Measurements from ENCODE around the gene COL21A1. TPM values are rescaled to one million over a fixed set of nuclear protein-coding genes. Genes with fewer than 3 reads are reported as not detected.

Gene COL21A1
- total RNA-seq, 1 experiment from 2014 or later, result 1.8 TPM

DNA sequence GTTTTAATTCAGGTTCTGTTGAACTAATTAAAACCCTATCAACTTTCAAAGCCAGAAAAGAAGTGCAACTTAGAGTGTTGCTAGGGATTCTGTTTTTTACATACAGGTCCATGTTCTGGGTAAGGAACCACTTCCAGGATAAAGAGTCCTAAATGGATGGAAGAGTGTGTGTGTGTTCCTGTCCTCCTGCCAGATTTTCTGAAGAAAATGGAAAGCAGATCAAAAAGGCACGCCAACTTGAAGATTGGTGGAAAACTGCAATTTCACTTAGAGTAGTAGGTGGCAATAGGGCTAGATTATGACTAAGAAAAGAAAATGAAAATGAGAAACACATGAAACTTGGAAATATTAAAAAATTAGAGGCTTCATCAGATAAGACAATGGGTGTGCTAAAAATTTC lies 85.3 kb downstream of the COL21A1 start:
- Mint-ChIP-seq H3K4me3 (no peak overlapping the region), H3K36me3 (ENCODE audit: insufficient read depth in 1 of 3, low read depth in 3 of 3) (no peaks in the 10 kb centered on the region), H3K27me3 (ENCODE audit: low read depth) (no peaks in the 10 kb centered on the region), H3K9me3 (no peaks in the 10 kb centered on the region), H3K4me1 (no peaks in the 10 kb centered on the region; a peak in 1 of 4 replicates), H3K27ac (no peak overlapping the region)
- H3T11ph ChIP-seq (ENCODE audit: low read length), result no peak overlapping the region
- H3K9me3 ChIP-seq (ENCODE audit: control insufficient read depth, low read depth, low read length), result no peaks in the 10 kb centered on the region
- no peak overlapping the region for H3K14ac ChIP-seq (ENCODE audit: insufficient read depth, low read length)
- no peaks in the 10 kb centered on the region for H3K79me1 ChIP-seq (ENCODE audit: insufficient read depth, low read depth, low read length, poor library complexity, severe bottlenecking)
- H3K27ac ChIP-seq (ENCODE audit: insufficient read length, low read depth, low read length), result no peak overlapping the region
- no peak overlapping the region for H3K23ac ChIP-seq (ENCODE audit: insufficient read length, low read depth, low read length)
- TF ChIP-seq, protein P1, sequence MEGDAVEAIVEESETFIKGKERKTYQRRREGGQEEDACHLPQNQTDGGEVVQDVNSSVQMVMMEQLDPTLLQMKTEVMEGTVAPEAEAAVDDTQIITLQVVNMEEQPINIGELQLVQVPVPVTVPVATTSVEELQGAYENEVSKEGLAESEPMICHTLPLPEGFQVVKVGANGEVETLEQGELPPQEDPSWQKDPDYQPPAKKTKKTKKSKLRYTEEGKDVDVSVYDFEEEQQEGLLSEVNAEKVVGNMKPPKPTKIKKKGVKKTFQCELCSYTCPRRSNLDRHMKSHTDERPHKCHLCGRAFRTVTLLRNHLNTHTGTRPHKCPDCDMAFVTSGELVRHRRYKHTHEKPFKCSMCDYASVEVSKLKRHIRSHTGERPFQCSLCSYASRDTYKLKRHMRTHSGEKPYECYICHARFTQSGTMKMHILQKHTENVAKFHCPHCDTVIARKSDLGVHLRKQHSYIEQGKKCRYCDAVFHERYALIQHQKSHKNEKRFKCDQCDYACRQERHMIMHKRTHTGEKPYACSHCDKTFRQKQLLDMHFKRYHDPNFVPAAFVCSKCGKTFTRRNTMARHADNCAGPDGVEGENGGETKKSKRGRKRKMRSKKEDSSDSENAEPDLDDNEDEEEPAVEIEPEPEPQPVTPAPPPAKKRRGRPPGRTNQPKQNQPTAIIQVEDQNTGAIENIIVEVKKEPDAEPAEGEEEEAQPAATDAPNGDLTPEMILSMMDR (conservative IDR thresholded peaks at IDR 0.05), result no peak
- H2BK20ac ChIP-seq (ENCODE audit: low read depth, low read length, poor library complexity, severe bottlenecking), result no peak overlapping the region
- no peak overlapping the region for H3K56ac ChIP-seq (ENCODE audit: insufficient read length, low read depth, low read length)
- H4K91ac ChIP-seq (ENCODE audit: insufficient read length, low read depth, low read length), result no peak overlapping the region
- no peak overlapping the region for H4K5ac ChIP-seq (ENCODE audit: insufficient read length, low read depth, low read length)
- H2BK15ac ChIP-seq (ENCODE audit: low read depth, low read length), result no peak overlapping the region
- H4K8ac ChIP-seq (replicated peaks; ENCODE audit: insufficient read length, low read depth, low read length), result no peak overlapping the region
- H3K4me2 ChIP-seq (ENCODE audit: insufficient read depth, insufficient read length, low read length), result no peak overlapping the region
- no peaks in the 10 kb centered on the region for H3K79me2 ChIP-seq (ENCODE audit: insufficient read depth, low read length)
- no peaks in the 10 kb centered on the region for H3K4me1 ChIP-seq (ENCODE audit: insufficient read depth, low read length)
- H2BK5ac ChIP-seq (ENCODE audit: insufficient read length, low read length), result no peak overlapping the region
- no peaks in the 10 kb centered on the region for H3K23me2 ChIP-seq (ENCODE audit: insufficient read length, low read depth, low read length, poor library complexity, severe bottlenecking)
- no peak for DNase-seq
- no CpG with 5 or more reads among the region's 1 CpG for WGBS (ENCODE audit: extremely low coverage, insufficient read length, low lambda C conversion rate)
- no peak overlapping the region for H2BK120ac ChIP-seq (ENCODE audit: low read depth, low read length, poor library complexity, severe bottlenecking)
- H2BK12ac ChIP-seq (ENCODE audit: insufficient read length, low read depth, low read length), result no peak overlapping the region
- H2AK5ac ChIP-seq (ENCODE audit: insufficient read length, low read length), result no peak overlapping the region
- no peaks in the 10 kb centered on the region for H3K27me3 ChIP-seq (ENCODE audit: insufficient read depth, low read length)
- H4K20me1 ChIP-seq (ENCODE audit: control insufficient read depth, insufficient read depth, insufficient read length), result no peaks in the 10 kb centered on the region
- no peak overlapping the region for H3K18ac ChIP-seq (ENCODE audit: insufficient read length, low read depth, low read length)
- no peak overlapping the region for H2AFZ ChIP-seq (ENCODE audit: low read length)
- H3K9ac ChIP-seq (ENCODE audit: extremely low read depth, insufficient read length, low read length), result no peak overlapping the region
- no peak overlapping the region for H3K4ac ChIP-seq (ENCODE audit: low read depth, low read length)
